CD4-positive, alpha-beta T cell treated with Interleukin-6 at 100 ng/mL for 8 hours (primary cell): ENCODE results near the gene MARF1.
"Not testable (repeated sequence)": the region's sequence is repeated elsewhere in the genome, so short reads cannot be mapped to it uniquely, and the experiment has no call there.

Source experiments
- DNase-seq: peaks from one replicate; pipeline ENCODE4 v3.0.0-alpha.2; 2020; ENCODE audit warnings: mixed read lengths, low spot score

The MARF1 gene

DNA sequence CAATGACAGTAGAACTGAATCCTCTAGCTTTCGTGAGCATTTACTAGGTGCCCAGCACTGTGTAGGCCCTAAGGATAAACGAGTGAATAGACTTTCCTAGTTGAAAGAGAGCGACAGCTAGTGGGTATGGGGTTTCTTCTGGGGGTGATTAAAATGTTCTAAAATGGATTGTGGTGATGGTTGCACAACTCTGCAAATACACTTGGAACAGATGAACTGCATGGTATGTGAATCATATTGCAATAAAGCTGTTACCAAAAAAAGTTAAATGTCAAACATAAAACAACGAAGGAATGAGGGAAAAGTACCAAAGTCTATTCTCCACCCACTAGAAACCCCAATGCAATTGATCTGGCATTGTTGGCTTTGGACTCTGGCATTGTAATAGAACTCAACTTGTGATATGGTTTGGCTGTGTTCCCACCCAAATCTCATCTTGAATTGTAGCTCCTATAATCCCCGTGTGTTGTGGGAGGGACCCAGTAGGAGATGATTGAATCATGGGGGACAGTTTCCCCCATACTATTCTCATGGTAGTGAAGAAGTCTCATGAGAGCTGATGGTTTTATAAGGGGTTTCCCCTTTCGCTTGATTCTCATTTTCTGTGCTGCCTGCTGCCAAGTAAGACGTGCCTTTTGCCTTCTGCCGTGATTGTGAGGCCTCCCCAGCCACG is 70.5 kb downstream of the MARF1 start:
- DNase-seq: no peak

DNA sequence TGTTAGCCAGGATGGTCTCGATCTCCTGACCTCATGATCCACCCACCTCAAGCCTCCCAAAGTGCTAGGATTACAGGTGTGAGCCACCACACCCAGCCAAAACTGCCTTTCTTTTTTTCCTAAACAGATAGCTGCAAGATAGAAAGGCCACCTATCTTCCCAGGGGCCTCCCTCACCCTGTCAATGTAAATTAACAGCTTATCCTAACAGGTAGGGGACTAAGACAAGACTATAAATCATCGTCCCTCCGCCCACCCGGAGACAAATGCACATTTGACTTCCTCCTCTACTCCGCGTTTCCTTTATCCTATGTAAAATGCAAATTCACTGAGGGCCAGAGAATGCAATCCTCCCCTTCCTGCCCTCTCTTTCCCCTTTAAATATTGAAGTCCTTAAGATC is 71.4 kb downstream of the MARF1 start:
- DNase-seq: no peak

DNA sequence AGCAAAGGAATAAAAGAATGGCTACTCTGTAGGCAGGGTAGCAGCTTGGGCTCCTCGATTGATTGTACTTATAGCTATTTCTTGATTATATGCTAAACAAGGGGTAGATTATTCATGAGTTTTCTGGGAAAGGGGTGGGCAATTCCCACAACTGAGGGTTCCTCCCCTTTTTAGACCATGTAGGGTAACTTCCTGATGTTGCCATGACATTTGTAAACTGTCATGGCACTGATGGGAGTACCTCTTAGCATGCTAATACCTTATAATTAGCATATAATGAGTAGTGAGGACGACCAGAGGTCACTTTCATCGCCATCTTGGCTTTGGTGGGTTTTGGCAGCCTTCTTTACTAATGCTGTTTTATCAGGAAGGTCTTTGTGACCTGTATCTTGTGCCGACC is 72.3 kb downstream of the MARF1 start:
- DNase-seq: not testable (repeated sequence)

DNA sequence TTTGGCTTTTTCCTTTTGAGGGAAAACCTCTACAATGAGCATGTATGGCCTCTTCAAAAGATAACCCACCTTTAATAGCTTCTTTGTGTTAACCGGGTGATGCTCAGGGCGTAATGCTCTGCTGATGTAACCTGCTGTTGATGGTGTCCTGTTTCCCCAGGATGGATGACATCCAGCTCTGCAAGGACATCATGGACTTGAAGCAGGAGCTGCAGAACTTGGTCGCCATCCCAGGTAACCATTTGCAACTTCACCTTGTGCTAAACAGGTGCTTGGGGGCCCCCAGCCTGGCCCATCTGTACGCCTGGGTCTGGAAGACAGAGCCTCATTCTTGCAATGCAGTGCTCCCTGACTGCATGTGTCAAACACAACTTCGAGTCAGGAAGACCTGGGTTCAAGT is 75.1 kb downstream of the MARF1 start:
- DNase-seq: no peak

DNA sequence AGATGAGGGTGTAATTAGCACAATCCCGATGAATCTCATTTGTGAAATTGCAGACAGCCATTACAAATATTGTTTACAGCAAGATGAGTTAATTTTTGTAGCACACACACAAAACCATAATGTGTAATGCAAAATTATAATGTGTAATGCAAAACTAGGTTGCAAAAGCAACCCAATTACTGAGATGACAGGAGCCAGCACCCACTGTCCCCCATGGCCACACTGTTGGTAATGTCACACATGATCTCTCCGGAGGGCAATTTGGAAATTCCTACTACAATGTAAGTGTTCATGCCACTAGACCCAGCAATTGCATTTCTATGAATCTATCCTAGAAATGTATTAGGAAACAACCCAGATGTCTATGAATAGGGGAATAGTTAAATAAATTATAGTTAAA is 76.9 kb downstream of the MARF1 start:
- DNase-seq: no peak

DNA sequence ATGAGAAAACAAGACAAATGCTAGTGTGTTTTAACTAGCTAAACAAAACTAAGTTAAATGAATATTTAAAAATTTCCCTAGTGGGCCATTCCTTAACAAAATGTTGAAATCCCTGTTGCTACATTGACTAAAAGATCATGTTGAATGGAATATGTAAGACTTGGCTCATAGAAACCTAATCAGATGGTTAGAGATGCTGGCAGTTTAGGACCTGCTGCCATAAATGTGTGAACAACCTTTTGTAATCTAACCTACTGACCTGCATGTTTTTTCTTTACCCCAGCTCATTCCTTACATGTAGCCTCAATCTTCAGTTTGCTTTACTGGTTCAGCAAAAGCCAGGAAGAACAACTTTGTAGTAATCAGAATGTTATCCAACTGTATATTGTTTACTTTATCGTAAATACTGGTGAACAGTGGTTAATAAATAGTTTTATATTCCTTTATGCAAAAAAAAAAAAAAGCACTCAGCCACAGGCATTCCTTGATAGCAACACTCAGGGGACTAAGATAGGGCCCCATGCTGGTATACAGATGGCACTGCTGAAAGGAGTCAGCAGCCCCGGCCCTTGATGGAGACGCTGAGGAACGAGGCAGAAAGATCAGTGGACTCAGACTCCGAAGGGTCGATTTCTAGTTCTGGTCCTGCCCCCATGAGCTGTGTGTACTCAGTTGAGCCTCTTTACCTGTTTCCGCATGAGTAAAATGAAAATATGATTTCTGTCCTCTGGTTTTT is 78.2 kb downstream of the MARF1 start:
- DNase-seq: no peak

DNA sequence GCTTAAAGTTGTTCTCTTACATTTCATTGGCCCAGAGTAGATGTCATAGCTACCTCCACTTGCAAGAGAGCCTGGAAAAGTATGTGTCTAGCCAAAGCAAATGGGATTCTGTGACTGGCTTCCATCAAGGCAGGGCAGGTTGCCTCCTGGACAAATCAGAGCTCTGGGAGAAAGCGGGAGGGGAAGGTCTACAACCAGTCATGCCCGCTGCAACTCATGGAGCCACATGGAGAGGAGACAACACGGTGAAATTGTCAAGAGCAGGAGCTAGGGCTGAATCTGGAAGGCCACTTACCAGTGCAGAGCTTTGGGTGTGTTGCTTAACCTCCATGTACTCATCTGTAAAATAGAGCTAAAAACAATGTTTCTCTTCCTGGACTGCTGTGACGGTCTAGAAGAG is 83.8 kb downstream of the MARF1 start:
- no peak for DNase-seq

- DNase-seq: no peak
Observed at GRCh38 chr16:15557258-15557657, 85.7 kb downstream of the MARF1 start.

- no peak for DNase-seq
Observed at GRCh38 chr16:15556130-15556529, 86.8 kb downstream of the MARF1 start.

GRCh38 chr16:15553313-15554088 is 89.5 kb downstream of the MARF1 start:
- DNase-seq: no peak

DNA sequence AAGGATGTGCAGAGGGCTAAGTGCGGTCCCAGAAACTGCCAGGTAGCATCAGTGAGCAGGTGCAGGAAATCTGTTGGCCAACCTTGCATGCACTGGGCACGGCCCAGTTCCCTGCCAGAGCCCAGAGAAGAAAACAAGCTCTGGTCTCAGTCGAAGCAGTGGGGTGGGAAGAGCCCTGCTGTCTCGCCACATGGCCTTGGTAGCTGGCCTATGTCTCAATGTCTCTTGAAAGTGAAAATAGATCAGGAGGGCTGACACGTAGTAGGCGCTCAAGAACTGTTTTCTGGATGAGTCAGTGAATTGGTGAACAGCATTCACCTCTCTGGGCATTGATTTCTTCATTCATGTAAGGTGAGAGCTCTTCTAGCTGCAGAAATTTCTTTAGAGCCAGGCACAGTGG is 90.4 kb downstream of the MARF1 start:
- no peak for DNase-seq

DNA sequence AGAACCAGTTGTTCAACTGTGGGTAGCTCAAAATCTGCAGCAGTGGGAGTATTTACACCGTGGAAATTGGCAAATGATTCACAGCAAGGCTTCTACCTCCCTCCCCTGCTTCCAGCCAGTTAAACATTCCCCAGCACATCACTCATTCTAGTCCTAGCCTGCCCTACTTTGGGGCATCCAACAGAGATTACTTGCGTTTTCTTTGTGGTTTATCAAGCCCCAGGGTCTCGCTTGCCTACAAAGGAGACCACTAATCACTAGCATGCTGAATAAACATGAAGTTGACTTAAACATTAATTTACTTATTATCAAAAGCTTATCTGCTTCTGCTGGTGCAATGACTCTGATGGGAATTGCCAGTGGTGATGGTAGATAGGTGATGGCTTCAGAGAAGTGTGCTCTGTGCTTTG is 94.5 kb downstream of the MARF1 start:
- no peak for DNase-seq

GRCh38 chr16:15547768-15548096 is 95.2 kb downstream of the MARF1 start:
- DNase-seq: no peak

- not testable (repeated sequence) for DNase-seq
Observed at GRCh38 chr16:15547072-15547767, 95.7 kb downstream of the MARF1 start.

DNA sequence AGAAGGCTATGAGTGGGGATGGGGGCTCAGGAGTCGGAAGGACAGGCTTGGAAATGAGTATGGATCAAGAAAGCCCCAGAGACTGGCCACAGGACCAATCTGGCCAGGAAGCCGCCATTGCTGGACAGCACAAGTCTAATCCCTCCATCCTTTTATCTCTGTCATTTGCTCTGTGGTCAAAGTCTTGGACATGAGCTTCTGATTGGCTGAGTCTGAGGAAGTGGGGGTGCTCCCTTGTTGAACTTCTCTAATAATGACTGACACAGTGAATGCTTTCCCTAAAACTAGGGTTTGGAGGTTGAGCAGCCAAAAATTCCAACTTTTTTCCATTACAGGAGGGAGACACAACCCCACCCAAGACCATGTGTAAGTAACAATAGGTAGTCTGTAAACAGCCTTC is 97.4 kb downstream of the MARF1 start:
- no peak for DNase-seq

DNA sequence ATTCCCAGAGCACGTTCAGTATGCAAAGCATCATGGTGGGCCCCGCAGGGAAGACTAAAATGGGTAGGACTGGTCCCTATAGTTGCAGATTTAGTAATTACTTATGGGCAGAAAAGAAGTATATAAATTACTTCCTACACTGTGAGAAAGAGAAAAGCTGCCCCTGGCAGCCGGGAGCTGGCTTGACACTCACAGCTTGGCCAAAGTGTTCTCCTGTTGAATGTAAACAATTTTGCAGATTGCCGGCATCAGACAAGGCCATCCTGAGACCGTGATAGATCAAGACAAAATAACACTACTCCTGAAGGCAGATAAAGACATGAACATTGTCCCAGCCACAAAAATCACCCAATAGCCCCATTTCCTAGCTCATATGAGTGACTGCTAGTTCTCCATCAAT is 98.5 kb downstream of the MARF1 start:
- DNase-seq: no peak
